Measurements from ENCODE around the gene BMI1. TPM values are rescaled to one million over a fixed set of nuclear protein-coding genes. Genes with fewer than 3 reads are reported as not detected.

BMI1 gene
- 46.4 and 49.9 TPM in 2 replicates for total RNA-seq
- long read RNA-seq, transcript BMI1-201 (10 exons, 3,428 nt) = major isoform, 9 of 27 reads
- long read RNA-seq, partial matches to known transcripts = 13 of 27 reads
- long read RNA-seq, other reads (novel, unspliced or antisense) = 4 of 27 reads

DNA sequence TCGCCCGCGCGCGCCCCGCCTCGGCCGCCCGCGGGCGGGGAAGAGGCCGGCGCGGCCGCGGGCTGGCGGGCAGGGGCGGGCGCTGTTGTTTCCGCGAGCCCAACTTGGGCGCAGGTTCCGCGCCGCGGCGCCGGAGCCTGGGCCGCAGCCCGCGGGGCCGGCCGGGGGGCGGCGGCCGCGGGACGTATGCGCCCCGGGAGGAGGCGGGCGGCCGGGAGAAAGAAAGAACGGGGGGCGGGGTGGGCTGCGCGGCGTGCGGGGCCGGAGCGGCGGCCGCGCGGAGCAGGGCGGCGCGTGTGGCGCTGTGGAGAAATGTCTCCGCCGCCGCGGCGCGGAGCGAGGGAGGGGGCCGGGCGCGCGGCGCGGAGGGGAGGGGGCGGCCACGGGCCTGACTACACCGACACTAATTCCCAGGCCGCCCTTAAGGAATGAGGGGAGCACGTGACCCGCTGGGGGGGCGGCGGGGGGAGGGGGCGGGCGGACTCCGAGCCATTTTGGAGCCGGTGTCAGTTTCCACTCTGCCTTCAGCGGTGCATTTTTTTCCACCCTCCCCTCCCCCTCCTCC is at the start of gene BMI1:
Gene BMI1, plus strand, starts transcription at position 509 of the 565 bp plus-strand sequence. CDS start 5,351 bp downstream, outside the sequence.
- Mint-ChIP-seq H3K27ac (ENCODE audit: unreplicated experiment) (peak within 1 kb of the TSS; percentile 48), H3K27me3 (ENCODE audit: low read depth) (peaks cover 78% of the 10 kb centered on the region), H3K4me1 (peaks cover 54% of the 10 kb centered on the region), H3K36me3 (ENCODE audit: low read depth) (peaks cover 9% of the 10 kb centered on the region), H3K9me3 (no peaks in the 10 kb centered on the region), H3K4me3 (peak within 1 kb of the TSS; percentile 96)
- no peak for DNase-seq (ENCODE audit: low read depth, low spot score)
- TF ChIP-seq, protein P1, sequence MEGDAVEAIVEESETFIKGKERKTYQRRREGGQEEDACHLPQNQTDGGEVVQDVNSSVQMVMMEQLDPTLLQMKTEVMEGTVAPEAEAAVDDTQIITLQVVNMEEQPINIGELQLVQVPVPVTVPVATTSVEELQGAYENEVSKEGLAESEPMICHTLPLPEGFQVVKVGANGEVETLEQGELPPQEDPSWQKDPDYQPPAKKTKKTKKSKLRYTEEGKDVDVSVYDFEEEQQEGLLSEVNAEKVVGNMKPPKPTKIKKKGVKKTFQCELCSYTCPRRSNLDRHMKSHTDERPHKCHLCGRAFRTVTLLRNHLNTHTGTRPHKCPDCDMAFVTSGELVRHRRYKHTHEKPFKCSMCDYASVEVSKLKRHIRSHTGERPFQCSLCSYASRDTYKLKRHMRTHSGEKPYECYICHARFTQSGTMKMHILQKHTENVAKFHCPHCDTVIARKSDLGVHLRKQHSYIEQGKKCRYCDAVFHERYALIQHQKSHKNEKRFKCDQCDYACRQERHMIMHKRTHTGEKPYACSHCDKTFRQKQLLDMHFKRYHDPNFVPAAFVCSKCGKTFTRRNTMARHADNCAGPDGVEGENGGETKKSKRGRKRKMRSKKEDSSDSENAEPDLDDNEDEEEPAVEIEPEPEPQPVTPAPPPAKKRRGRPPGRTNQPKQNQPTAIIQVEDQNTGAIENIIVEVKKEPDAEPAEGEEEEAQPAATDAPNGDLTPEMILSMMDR (conservative IDR thresholded peaks at IDR 0.05) = no peak

DNA sequence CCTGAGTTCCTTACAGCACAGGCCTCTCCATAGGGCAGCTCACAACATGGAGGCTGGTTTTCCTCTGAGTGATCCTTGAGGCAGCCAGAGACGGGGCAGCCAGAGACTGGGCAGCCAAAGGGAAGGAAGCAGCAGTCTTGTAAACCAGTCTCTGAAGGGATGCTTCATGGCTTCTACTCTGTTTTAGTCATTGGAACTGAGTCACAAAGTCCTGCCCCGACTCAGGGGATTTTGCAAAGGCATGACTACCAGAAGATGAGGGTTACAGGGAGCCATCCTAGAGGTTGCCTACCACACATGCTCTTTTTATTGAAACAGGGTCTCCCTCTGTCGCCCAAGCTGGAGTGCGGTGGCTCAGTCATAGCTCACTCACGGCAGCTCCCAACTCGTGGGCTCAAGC is 49.1 kb upstream of the BMI1 start:
- TF ChIP-seq, protein P1 (conservative IDR thresholded peaks at IDR 0.05) = no peak
- H3K4me1 Mint-ChIP-seq = no peaks in the 10 kb centered on the region
- no peaks in the 10 kb centered on the region for H3K9me3 Mint-ChIP-seq
- DNase-seq (ENCODE audit: low read depth, low spot score) = no peak
- H3K27me3 Mint-ChIP-seq (ENCODE audit: low read depth) = peaks cover 5% of the 10 kb centered on the region
- no peak overlapping the region for H3K27ac Mint-ChIP-seq (ENCODE audit: unreplicated experiment)
- no peaks in the 10 kb centered on the region for H3K36me3 Mint-ChIP-seq (ENCODE audit: low read depth)
- no peak overlapping the region for H3K4me3 Mint-ChIP-seq

DNA sequence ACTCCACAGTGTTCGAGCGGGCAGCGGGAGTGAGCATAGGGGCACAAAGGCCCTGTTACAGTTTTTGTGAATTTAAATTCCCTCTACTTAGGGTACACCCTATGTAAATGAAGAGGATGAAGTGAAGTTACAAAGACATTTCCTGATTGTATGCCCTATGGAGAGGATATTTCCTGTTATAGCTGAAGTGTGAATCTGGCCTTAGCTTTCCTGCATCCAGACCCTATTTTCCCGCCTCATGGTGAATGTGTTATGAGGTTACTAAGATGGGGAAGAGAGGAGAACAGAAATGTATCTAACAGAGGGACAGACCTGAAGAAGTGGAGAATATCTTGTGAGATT is 42.5 kb upstream of the BMI1 start:
- Mint-ChIP-seq H3K4me1 (no peaks in the 10 kb centered on the region), H3K27me3 (ENCODE audit: low read depth) (peaks cover 22% of the 10 kb centered on the region), H3K4me3 (no peak overlapping the region), H3K36me3 (ENCODE audit: low read depth) (no peaks in the 10 kb centered on the region), H3K9me3 (no peaks in the 10 kb centered on the region), H3K27ac (ENCODE audit: unreplicated experiment) (no peak overlapping the region)
- no peak for DNase-seq (ENCODE audit: low read depth, low spot score)
- TF ChIP-seq, protein P1 (conservative IDR thresholded peaks at IDR 0.05) = no peak

DNA sequence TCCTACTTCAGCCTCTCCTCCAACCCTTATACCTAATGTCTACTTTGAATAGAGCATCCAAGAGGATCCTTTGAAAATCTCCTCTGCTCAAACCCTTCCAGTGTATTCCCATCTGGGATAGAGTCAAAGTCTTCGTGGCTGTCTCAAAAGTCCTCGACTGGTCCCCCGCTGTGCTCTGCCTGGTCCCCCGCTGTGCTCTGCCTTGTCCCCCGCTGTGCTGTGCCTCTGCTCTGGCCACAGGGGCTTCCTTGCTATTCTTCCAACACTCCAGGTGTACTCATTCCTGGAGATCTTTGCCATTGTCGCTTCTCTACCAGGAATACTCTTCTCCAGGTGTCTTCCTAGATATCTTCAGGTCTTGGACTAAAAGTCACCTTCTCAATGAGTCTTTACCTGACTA is 40.8 kb upstream of the BMI1 start:
- H3K4me1 Mint-ChIP-seq = no peaks in the 10 kb centered on the region
- no peak overlapping the region for H3K27ac Mint-ChIP-seq (ENCODE audit: unreplicated experiment)
- no peak overlapping the region for H3K4me3 Mint-ChIP-seq
- TF ChIP-seq, protein P1 (conservative IDR thresholded peaks at IDR 0.05) = no peak
- no peak for DNase-seq (ENCODE audit: low read depth, low spot score)
- H3K9me3 Mint-ChIP-seq = no peaks in the 10 kb centered on the region
- H3K27me3 Mint-ChIP-seq (ENCODE audit: low read depth) = peaks cover 22% of the 10 kb centered on the region
- no peaks in the 10 kb centered on the region for H3K36me3 Mint-ChIP-seq (ENCODE audit: low read depth)

DNA sequence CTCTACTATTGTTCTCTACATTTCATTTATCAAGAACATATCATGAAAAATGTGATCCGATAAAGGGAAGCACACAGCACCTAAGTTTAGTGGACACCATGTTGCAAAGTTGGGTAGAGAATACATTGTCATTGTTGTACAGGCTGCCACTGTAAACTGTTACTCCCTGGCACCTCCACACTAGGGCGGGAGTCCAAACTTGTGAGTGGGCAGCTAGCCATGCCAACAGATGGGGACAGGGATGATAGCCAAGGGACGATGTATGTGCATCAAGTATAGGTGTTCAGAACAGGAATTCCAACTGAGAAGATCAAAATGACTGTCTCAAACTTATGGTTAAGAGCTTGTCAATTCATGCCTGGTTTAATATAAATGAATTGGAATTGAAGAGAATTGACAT is 35.8 kb upstream of the BMI1 start:
- no peak overlapping the region for H3K27ac Mint-ChIP-seq (ENCODE audit: unreplicated experiment)
- no peak overlapping the region for H3K4me3 Mint-ChIP-seq
- no peaks in the 10 kb centered on the region for H3K9me3 Mint-ChIP-seq
- DNase-seq (ENCODE audit: low read depth, low spot score) = no peak
- TF ChIP-seq, protein P1 (conservative IDR thresholded peaks at IDR 0.05) = no peak
- no peaks in the 10 kb centered on the region for H3K4me1 Mint-ChIP-seq
- H3K36me3 Mint-ChIP-seq (ENCODE audit: low read depth) = no peaks in the 10 kb centered on the region
- peaks cover 2% of the 10 kb centered on the region for H3K27me3 Mint-ChIP-seq (ENCODE audit: low read depth)

All from neural crest cell (in vitro differentiated cells).